ENCODE measurements around the gene MICU1. TPM values are rescaled to one million over a fixed set of nuclear protein-coding genes. Genes with fewer than 3 reads are reported as not detected.

MICU1 gene
- total RNA-seq, 1 experiment from 2014 or later = 46.9 TPM

- ChIA-PET CTCF (interaction anchor here (0.6 kb wide), 1 partner anchor 241 kb away, joined by 4 read pairs; no protein-coding TSS in a partner anchor), POLR2A (no interaction called here)
- intact Hi-C loops (cut with micrococcal nuclease; ENCODE audit: unreplicated experiment) = no loop called here
- in situ Hi-C loops (cut with HindIII; ENCODE audit: low pct_unique_long_range_greater_than_20kb, low sequenced_read_pairs) = no loop called here
- H3K4me3 ChIP-seq (ENCODE audit: low read depth in 2 of 2, low read length in 2 of 2) = no peak overlapping the region
- ATAC-seq (no peak), DNase-seq (ENCODE audit: low read depth, low spot score) (no peak)
- H3K27me3 ChIP-seq (ENCODE audit: control insufficient read depth, insufficient read depth, low read length) = no peaks in the 10 kb centered on the region
- TF ChIP-seq TCF7L2 (IDR thresholded peaks at IDR 0.05; ENCODE audit: low read depth, low read length) = no peak
- TF ChIP-seq POLR2AphosphoS5 (IDR thresholded peaks at IDR 0.05; ENCODE audit: low read depth, low read length) = no peak
- TF ChIP-seq CTCF (IDR thresholded peaks at IDR 0.05) = no peak
- no peak for TF ChIP-seq REST (IDR thresholded peaks at IDR 0.05; ENCODE audit: insufficient read depth in 1 of 2, low read depth in 2 of 2, low read length in 1 of 2)
- TF ChIP-seq SIN3A (IDR thresholded peaks at IDR 0.05; ENCODE audit: borderline replicate concordance, insufficient read depth, low read depth, low read length) = no peak
- no peaks in the 10 kb centered on the region for H3K36me3 ChIP-seq (ENCODE audit: control insufficient read depth, insufficient read depth, low read length)
- H3K9me3 ChIP-seq (ENCODE audit: control insufficient read depth, insufficient read depth, low read depth, low read length) = no peaks in the 10 kb centered on the region
- BruUV-seq (replicated peaks) = TSS peak; percentile 36
- H3K27ac ChIP-seq (ENCODE audit: low read length) = no peak overlapping the region
- no peaks in the 10 kb centered on the region; the same call in 1 of the 2 replicates for H3K4me1 ChIP-seq (ENCODE audit: control insufficient read depth, insufficient read depth, low read length)
Observed at GRCh38 chr10:72615970-72616369, 9.9 kb downstream of the MICU1 start.

GRCh38 chr10:72612203-72612826 is 13.6 kb downstream of the MICU1 start:
- no peak overlapping the region for H3K27ac ChIP-seq (ENCODE audit: low read length)
- no peaks in the 10 kb centered on the region for H3K36me3 ChIP-seq (ENCODE audit: control insufficient read depth, insufficient read depth, low read length)
- H3K27me3 ChIP-seq (ENCODE audit: control insufficient read depth, insufficient read depth, low read length) = no peaks in the 10 kb centered on the region
- ATAC-seq (no peak), DNase-seq (ENCODE audit: low read depth, low spot score) (no peak)
- CTCF ChIA-PET = interaction anchor here (0.6 to 0.7 kb wide), 3 partner anchors 65 to 222 kb away, joined by 3 to 6 read pairs (median 5); no protein-coding TSS in a partner anchor
- no TSS peak for BruUV-seq (replicated peaks)
- no peaks in the 10 kb centered on the region for H3K9me3 ChIP-seq (ENCODE audit: control insufficient read depth, insufficient read depth, low read depth, low read length)
- POLR2A ChIA-PET = interaction anchor here (0.6 to 2.0 kb wide), 2 partner anchors 12 to 276 kb away, joined by 8 to 15 read pairs; no protein-coding TSS in a partner anchor
- in situ Hi-C loops (cut with HindIII; ENCODE audit: low pct_unique_long_range_greater_than_20kb, low sequenced_read_pairs) (no loop called here), intact Hi-C loops (cut with micrococcal nuclease; ENCODE audit: unreplicated experiment) (no loop called here)
- no peak overlapping the region for H3K4me3 ChIP-seq (ENCODE audit: low read depth in 2 of 2, low read length in 2 of 2)
- no peaks in the 10 kb centered on the region; the same call in 1 of the 2 replicates for H3K4me1 ChIP-seq (ENCODE audit: control insufficient read depth, insufficient read depth, low read length)
- TF ChIP-seq CTCF (IDR thresholded peaks at IDR 0.05) (no peak), REST (IDR thresholded peaks at IDR 0.05; ENCODE audit: insufficient read depth in 1 of 2, low read depth in 2 of 2, low read length in 1 of 2) (no peak), POLR2AphosphoS5 (IDR thresholded peaks at IDR 0.05; ENCODE audit: low read depth, low read length) (no peak), TCF7L2 (IDR thresholded peaks at IDR 0.05; ENCODE audit: low read depth, low read length) (no peak), SIN3A (IDR thresholded peaks at IDR 0.05; ENCODE audit: borderline replicate concordance, insufficient read depth, low read depth, low read length) (no peak)
